Astrocyte (in vitro differentiated cells and primary cell): ENCODE measurements around the gene SLC16A10.

Source experiments
- EZH2 ChIP-seq: IDR thresholded peaks from 2 replicates; pipeline ENCODE4 v1.6.1; 2012; ENCODE audit warnings: mild to moderate bottlenecking, low read length, inconsistent platforms; ENCODE audit not compliant: insufficient read depth
- TF ChIP-seq, protein P1 (sequence below): IDR thresholded peaks from 2 replicates; pipeline ENCODE4 v1.5.1; 2011; ENCODE audit warnings: low read depth, mild to moderate bottlenecking, inconsistent platforms, low read length, moderate library complexity; ENCODE audit not compliant: insufficient read depth

DNA sequence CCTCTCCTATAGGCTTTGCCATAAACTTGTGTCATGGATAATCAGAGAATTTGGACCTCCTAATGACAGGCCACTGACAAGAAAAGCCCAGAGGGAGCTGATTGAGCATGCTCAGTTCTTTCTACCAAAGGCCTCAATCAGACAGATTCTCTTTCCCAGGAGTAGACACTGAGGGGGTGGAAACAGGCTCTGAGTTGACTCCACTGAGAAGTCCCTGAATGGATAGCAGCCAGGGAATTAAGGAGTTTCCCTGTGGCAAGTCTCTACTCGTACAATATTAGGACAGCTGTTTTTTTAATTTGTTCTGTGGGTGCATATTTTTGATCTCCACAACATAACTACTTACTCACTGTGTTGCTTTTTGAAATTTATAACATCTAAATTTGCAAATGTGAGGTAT is 63.3 kb downstream of the SLC16A10 start:
- TF ChIP-seq, protein P1, sequence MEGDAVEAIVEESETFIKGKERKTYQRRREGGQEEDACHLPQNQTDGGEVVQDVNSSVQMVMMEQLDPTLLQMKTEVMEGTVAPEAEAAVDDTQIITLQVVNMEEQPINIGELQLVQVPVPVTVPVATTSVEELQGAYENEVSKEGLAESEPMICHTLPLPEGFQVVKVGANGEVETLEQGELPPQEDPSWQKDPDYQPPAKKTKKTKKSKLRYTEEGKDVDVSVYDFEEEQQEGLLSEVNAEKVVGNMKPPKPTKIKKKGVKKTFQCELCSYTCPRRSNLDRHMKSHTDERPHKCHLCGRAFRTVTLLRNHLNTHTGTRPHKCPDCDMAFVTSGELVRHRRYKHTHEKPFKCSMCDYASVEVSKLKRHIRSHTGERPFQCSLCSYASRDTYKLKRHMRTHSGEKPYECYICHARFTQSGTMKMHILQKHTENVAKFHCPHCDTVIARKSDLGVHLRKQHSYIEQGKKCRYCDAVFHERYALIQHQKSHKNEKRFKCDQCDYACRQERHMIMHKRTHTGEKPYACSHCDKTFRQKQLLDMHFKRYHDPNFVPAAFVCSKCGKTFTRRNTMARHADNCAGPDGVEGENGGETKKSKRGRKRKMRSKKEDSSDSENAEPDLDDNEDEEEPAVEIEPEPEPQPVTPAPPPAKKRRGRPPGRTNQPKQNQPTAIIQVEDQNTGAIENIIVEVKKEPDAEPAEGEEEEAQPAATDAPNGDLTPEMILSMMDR = no peak
- TF ChIP-seq EZH2 = no peak
